Measurements from ENCODE around the gene TP53. TPM values are rescaled to one million over a fixed set of nuclear protein-coding genes. Genes with fewer than 3 reads are reported as not detected.
"Not testable (repeated sequence)": the region's sequence is repeated elsewhere in the genome, so short reads cannot be mapped to it uniquely, and the experiment has no call there.

The TP53 gene
- total RNA-seq, 6 donors from 2014 or later = 16.8 to 55.5 (median 21.9) TPM

DNA sequence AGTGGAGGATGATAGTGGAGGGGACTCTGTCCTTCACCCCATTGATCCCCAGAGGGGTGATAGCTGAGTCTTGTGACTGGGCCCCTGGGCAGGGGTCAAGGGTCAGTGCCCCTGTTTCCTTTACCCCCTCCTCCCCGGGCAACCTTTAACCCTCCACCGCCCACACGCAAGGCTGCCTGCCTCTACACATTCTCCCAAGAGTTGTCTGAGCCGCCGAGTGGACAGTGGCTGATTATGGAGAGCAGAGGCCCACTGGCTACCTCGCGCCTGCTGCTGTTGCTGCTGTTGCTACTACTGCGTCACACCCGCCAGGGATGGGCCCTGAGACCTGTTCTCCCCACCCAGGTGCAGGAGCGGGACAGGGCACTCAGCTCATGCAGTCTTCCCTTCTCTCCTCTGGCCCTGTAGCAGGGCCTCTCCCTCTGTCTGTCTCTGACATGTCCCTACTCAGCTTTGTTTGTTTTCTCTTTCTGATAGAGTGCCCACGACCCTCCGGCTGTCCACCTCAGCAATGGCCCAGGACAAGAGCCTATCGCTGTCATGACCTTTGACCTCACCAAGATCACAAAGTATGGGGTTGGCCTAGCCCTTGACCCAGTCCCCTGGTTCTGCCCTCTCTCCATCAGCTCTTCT lies 57.2 kb downstream of the TP53 start, which contains the start of gene SHBG:
Gene SHBG (plus strand): TSS at position 197 of the 633 bp plus-strand sequence. CDS start 38 bp downstream, at position 235.
- DNase-seq = no peak
- no peak within 1 kb of the TSS for H3K27ac ChIP-seq
- H3K27me3 ChIP-seq = no peaks in the 10 kb centered on the region
- peaks cover 0 to 7% (median 0%) of the 10 kb centered on the region in 4 donors for H3K36me3 ChIP-seq
- TF ChIP-seq POLR2AphosphoS5 (IDR thresholded peaks at IDR 0.05) (no peak), EP300 (IDR thresholded peaks at IDR 0.05) (no peak), POLR2A (IDR thresholded peaks at IDR 0.05) (no peak)
- TF ChIP-seq, protein P1, sequence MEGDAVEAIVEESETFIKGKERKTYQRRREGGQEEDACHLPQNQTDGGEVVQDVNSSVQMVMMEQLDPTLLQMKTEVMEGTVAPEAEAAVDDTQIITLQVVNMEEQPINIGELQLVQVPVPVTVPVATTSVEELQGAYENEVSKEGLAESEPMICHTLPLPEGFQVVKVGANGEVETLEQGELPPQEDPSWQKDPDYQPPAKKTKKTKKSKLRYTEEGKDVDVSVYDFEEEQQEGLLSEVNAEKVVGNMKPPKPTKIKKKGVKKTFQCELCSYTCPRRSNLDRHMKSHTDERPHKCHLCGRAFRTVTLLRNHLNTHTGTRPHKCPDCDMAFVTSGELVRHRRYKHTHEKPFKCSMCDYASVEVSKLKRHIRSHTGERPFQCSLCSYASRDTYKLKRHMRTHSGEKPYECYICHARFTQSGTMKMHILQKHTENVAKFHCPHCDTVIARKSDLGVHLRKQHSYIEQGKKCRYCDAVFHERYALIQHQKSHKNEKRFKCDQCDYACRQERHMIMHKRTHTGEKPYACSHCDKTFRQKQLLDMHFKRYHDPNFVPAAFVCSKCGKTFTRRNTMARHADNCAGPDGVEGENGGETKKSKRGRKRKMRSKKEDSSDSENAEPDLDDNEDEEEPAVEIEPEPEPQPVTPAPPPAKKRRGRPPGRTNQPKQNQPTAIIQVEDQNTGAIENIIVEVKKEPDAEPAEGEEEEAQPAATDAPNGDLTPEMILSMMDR (IDR thresholded peaks at IDR 0.05) = no peak
- H3K9me3 ChIP-seq = no peaks in the 10 kb centered on the region
- peaks cover 9 to 20% (median 15%) of the 10 kb centered on the region in 4 donors for H3K4me1 ChIP-seq
- ATAC-seq (ENCODE audit: low FRiP score in 2 of 2) = no peak
- H3K4me3 ChIP-seq = no peak within 1 kb of the TSS
- 84% methylated on average over 13 of the region's 13 CpGs for WGBS, 2 donors

DNA sequence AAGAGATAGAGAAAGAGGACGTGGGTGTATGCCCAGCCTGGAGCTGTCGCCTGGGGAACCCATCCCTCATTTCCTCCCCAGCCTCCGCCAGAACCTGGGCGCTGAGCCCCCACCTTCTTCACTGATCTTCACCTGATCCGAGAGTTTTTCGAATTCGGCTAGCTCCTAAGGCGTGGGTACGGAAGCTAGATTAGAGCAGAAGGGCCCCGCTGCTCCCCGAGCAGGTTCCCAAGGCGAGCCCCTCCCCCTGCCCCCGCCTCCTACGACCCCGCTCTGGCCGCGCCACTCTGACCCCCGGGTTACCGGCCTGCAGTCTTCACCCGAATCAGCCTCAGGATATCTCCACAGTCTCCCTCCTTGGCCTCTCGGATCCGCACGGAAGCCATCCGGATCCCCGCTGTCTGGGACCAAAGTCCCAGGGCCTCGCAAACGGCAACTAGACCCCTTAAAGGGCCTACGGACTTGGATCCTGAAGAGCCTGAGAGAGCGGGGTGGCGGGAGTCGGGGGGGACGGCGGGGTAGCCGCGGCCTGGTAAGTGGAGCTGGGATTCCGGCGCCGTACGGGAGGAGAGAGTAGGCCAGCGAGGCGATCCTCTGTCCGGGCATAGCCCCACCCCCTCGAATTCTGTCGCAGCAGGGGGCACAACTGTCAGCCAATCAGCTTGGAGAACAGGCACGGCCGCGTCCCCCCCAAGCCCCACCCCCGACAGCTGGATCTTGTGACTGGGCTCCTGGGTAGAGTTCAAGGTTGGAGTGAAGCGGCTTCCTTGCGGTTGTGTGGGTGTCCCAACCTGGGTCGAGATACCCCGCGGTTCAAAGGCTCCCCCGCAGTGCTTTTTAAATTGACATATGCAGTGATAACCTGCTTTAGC lies 59.8 kb downstream of the TP53 start, which contains the start of gene SAT2:
Gene SAT2 (minus strand): TSS at position 572 of the 872 bp plus-strand sequence. CDS start 186 bp downstream, at position 386.
- no peaks in the 10 kb centered on the region for H3K27me3 ChIP-seq
- no peaks in the 10 kb centered on the region for H3K9me3 ChIP-seq
- 2% methylated on average over 18 to 52 of the region's 54 CpGs for WGBS, 2 donors
- H3K4me3 ChIP-seq = peak within 1 kb of the TSS; percentile 65 to 82 (median 76)
- DNase-seq = peak; percentile 93 to 94
- TF ChIP-seq EP300 (IDR thresholded peaks at IDR 0.05) (no peak), POLR2AphosphoS5 (IDR thresholded peaks at IDR 0.05) (peak; percentile 58 to 84), POLR2A (IDR thresholded peaks at IDR 0.05) (peak in 3 of 4 donors; percentile 55 to 87 (median 59))
- TF ChIP-seq, protein P1 (IDR thresholded peaks at IDR 0.05) = no peak
- H3K36me3 ChIP-seq = peaks cover 0 to 7% (median 0%) of the 10 kb centered on the region in 4 donors
- ATAC-seq (ENCODE audit: low FRiP score in 2 of 2) = peak; percentile 97 to 99
- H3K4me1 ChIP-seq = peaks cover 9 to 20% (median 15%) of the 10 kb centered on the region in 4 donors
- peak within 1 kb of the TSS; percentile 86 to 96 (median 92) for H3K27ac ChIP-seq

DNA sequence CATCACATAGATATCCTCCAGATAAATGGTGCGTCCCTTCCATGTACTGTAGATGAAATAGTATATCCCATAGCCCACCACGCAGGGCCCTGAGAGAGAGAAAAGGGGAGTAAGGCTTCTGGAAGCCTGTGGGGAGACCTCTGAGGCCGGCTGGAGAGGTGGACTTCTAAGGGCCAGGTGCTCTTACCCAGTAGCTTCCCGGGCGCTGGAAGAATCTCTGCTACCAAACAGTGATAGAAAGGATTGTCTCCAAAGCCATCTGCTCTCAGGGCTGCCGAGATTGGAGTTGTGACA lies 60.4 kb downstream of the TP53 start:
- 35 to 39% methylated on average over 6 of the region's 6 CpGs for WGBS, 2 donors
- peaks cover 0 to 7% (median 0%) of the 10 kb centered on the region in 4 donors for H3K36me3 ChIP-seq
- peak in 1 of 2 donors; percentile 6 for ATAC-seq (ENCODE audit: low FRiP score in 2 of 2)
- no peaks in the 10 kb centered on the region for H3K27me3 ChIP-seq
- H3K4me3 ChIP-seq = peak overlapping the region; percentile 65 to 82 (median 76)
- peaks cover 9 to 20% (median 15%) of the 10 kb centered on the region in 4 donors for H3K4me1 ChIP-seq
- no peak for TF ChIP-seq POLR2AphosphoS5 (IDR thresholded peaks at IDR 0.05)
- no peak for TF ChIP-seq POLR2A (IDR thresholded peaks at IDR 0.05)
- TF ChIP-seq, protein P1 (IDR thresholded peaks at IDR 0.05) = no peak
- TF ChIP-seq EP300 (IDR thresholded peaks at IDR 0.05) = no peak
- H3K27ac ChIP-seq = peak overlapping the region; percentile 86 to 96 (median 92)
- no peaks in the 10 kb centered on the region for H3K9me3 ChIP-seq
- DNase-seq = no peak

DNA sequence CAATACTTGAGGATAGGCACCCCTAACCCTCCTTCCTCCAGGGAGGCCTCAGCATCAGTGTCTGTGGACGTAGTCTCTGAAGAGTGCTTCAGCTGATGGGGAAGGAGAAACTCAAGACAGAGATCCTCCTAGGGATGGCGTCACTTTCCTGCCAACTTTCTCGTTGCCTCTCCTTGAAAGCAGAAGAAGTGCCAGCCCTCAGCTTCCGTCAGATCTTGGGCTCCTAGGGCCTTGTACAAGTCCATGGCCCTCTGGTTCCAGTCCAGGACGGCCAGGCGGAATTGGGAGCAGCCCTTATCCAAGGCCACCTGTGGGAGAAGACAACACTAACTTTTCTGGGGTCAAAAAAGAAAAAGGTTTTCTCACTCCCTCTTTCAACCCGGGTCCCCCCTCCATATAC lies 61.0 kb downstream of the TP53 start:
- DNase-seq = peak in 1 of 2 donors; percentile 51
- H3K27ac ChIP-seq = peak overlapping the region in 3 of 4 donors; percentile 86 to 96 (median 95)
- no peaks in the 10 kb centered on the region for H3K9me3 ChIP-seq
- peaks cover 9 to 20% (median 15%) of the 10 kb centered on the region in 4 donors for H3K4me1 ChIP-seq
- H3K4me3 ChIP-seq = peak overlapping the region in 1 of 4 donors; percentile 82
- no peaks in the 10 kb centered on the region for H3K27me3 ChIP-seq
- TF ChIP-seq POLR2AphosphoS5 (IDR thresholded peaks at IDR 0.05) = no peak
- TF ChIP-seq EP300 (IDR thresholded peaks at IDR 0.05) = no peak
- TF ChIP-seq, protein P1 (IDR thresholded peaks at IDR 0.05) = no peak
- TF ChIP-seq POLR2A (IDR thresholded peaks at IDR 0.05) = no peak
- 73 to 74% methylated on average over 7 of the region's 7 CpGs for WGBS, 2 donors
- ATAC-seq (ENCODE audit: low FRiP score in 2 of 2) = peak in 1 of 2 donors; percentile 7
- peaks cover 0 to 7% (median 0%) of the 10 kb centered on the region in 4 donors for H3K36me3 ChIP-seq

DNA sequence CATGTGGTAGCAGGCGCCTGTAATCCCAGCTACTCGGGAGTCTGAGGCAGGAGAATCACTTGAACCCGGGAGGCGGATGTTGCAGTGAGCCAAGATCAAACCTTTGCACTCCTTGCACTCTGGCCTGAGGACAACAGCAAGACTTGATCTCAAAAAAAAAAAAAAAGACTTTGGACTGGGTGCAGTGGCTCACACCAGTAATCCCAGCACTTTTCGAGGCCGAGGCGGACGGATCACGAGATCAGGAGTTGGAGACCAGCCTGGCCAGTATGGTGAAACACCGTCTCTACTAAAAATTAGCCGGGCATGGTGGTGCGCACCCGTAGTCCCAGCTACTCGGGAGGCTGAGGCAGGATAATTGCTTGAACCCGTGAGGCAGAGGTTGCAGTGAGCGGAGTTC lies 61.5 kb downstream of the TP53 start:
- H3K27ac ChIP-seq; H3K36me3 ChIP-seq; ATAC-seq (ENCODE audit: low FRiP score in 2 of 2); H3K9me3 ChIP-seq; DNase-seq; H3K4me3 ChIP-seq; H3K27me3 ChIP-seq: not testable (repeated sequence)
- H3K4me1 ChIP-seq = peaks cover 9 to 20% (median 15%) of the 10 kb centered on the region in 4 donors
- WGBS, 2 donors = 95 to 97% methylated on average over 16 of the region's 16 CpGs

All from upper lobe of left lung (tissue), 6 donors.